ENCODE results near the gene DIS3L2. TPM values are rescaled to one million over a fixed set of nuclear protein-coding genes. Genes with fewer than 3 reads are reported as not detected.

Gene DIS3L2
- total and polyA plus RNA-seq, 2 experiments from 2014 or later: 9.3 to 15.6 TPM

DNA sequence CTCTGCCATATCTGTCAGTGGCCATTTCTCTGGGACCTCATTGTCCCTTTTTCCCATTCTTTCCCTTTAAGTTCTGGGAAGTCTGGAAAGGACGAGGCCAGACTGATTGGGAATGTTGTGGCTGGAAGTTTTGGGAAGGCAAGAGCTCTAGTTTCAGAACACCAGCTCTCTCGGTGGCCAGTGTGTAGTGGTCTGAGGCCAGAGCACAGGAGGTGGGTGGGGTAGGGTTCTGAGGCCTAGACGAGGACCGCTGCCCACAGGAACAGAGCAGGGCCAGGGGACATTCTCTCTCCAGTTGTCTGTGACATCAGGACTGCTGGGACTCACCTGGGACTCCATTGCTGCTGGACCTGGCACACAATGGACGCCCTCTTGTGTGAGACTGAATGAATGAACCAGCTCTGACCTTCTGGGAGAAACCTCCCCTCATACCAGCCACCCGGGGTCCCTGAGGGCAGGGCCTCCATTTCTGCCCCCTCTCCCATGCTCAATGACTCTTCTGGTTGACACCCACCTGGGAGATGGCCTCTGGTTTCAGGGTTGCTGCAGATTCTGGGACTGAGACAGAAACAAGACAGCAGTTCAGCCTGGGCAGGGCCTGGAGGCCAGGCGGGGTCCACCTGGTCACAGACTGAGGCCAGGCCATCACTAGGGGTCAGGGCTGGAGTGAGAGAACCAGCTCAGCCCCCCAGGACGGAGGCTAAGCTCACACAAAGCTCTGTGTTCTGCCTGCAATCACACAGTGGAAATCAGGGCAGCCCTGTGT is 26.9 kb upstream of the DIS3L2 start:
- H3K9ac ChIP-seq: no peak overlapping the region
- no peaks in the 10 kb centered on the region for H3K9me2 ChIP-seq (ENCODE audit: insufficient read depth)
- H2AFZ ChIP-seq: no peak overlapping the region
- H3K36me3 ChIP-seq (ENCODE audit: low read depth): no peaks in the 10 kb centered on the region
- no peaks in the 10 kb centered on the region for H4K20me1 ChIP-seq (ENCODE audit: insufficient read depth)
- no peaks in the 10 kb centered on the region for H3K79me2 ChIP-seq (ENCODE audit: insufficient read depth)
- no peaks in the 10 kb centered on the region for H3K9me3 ChIP-seq (ENCODE audit: low read depth)
- in situ Hi-C loops (cut with MboI): no loop called here
- H3F3A ChIP-seq (ENCODE audit: insufficient read depth): peaks cover 4% of the 10 kb centered on the region; the same call in 1 of the 2 replicates
- no peak for DNase-seq
- no peak overlapping the region for H3K4me2 ChIP-seq (ENCODE audit: unreplicated experiment)
- H3K4me3 ChIP-seq: no peak overlapping the region
- H3K27me3 ChIP-seq (replicated peaks; ENCODE audit: insufficient read depth): no peaks in the 10 kb centered on the region; the same call in 1 of the 2 replicates
- H3K27ac ChIP-seq: no peak overlapping the region
- no peak for TF ChIP-seq EZH2phosphoT487 (IDR thresholded peaks at IDR 0.05; ENCODE audit: insufficient read depth, low read depth)
- TF ChIP-seq EZH2 (IDR thresholded peaks at IDR 0.05; ENCODE audit: insufficient read depth, poor library complexity, severe bottlenecking): no peak
- no peaks in the 10 kb centered on the region for H3K4me1 ChIP-seq (ENCODE audit: insufficient read depth)
- 61 to 69% methylated on average over 7 to 8 of the region's 8 CpGs for WGBS, 2 experiments (ENCODE audit: low coverage in 1 of 2, low lambda C conversion rate in 2 of 2, missing lambda C conversion rate in 2 of 2)

DNA sequence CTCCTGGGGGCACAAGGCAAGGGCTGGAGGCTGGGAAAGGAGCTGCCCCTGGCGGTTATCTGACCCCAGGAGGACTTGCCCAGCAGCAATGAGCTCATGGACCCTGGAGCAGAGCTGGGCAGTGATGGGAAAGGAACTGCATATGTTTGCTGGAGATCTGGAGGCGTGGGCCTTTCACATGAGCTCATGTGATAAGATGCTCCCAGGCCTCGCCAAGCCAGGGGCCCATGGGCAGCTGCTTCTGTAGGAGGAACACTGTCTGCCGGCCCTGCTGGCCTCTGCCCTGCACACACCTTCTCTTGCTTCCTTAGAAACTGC is 26.3 kb upstream of the DIS3L2 start:
- Histone ChIP-seq H3K27ac (no peak overlapping the region), H3K4me3 (no peak overlapping the region), H3K4me1 (ENCODE audit: insufficient read depth) (no peaks in the 10 kb centered on the region), H3K9me2 (ENCODE audit: insufficient read depth) (no peaks in the 10 kb centered on the region), H3K9me3 (ENCODE audit: low read depth) (no peaks in the 10 kb centered on the region), H3K79me2 (ENCODE audit: insufficient read depth) (no peaks in the 10 kb centered on the region), H3K36me3 (ENCODE audit: low read depth) (no peaks in the 10 kb centered on the region), H2AFZ (no peak overlapping the region), H3K27me3 (replicated peaks; ENCODE audit: insufficient read depth) (no peaks in the 10 kb centered on the region; the same call in 1 of the 2 replicates), H3K4me2 (ENCODE audit: unreplicated experiment) (no peak overlapping the region), H4K20me1 (ENCODE audit: insufficient read depth) (no peaks in the 10 kb centered on the region), H3F3A (ENCODE audit: insufficient read depth) (peaks cover 4% of the 10 kb centered on the region; the same call in 1 of the 2 replicates), H3K9ac (no peak overlapping the region)
- WGBS, 2 experiments (ENCODE audit: low coverage in 1 of 2, low lambda C conversion rate in 2 of 2, missing lambda C conversion rate in 2 of 2): 69 to 72% methylated on average over 4 of the region's 4 CpGs
- in situ Hi-C loops (cut with MboI): no loop called here
- TF ChIP-seq EZH2 (IDR thresholded peaks at IDR 0.05; ENCODE audit: insufficient read depth, poor library complexity, severe bottlenecking) (no peak), EZH2phosphoT487 (IDR thresholded peaks at IDR 0.05; ENCODE audit: insufficient read depth, low read depth) (no peak)
- no peak for DNase-seq

DNA sequence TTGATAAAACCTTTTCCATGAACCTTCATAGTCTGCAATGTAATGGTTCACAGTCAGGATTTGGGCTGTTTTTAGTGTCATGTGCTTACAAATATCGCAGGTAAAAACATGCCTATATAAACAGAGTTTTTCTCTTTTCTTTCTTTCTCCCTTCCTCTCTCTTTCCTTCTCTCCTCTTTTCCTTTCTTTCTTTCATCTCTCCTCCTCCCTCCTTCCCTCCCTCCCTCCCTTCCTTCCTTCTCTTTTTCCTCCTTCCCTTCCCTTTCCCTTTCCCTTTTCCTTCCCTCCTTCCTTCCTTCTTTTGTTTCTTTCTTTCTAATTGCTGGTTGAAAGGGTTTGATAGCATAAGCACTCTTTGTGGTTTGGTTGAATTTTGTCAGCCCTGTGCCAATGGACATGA is 25.7 kb upstream of the DIS3L2 start:
- H3K9ac ChIP-seq: no peak overlapping the region
- WGBS, 2 experiments (ENCODE audit: low coverage in 1 of 2, low lambda C conversion rate in 2 of 2, missing lambda C conversion rate in 2 of 2): 97 to 100% methylated on average over 1 of the region's 1 CpG
- no peak overlapping the region for H3K27ac ChIP-seq
- no peaks in the 10 kb centered on the region for H3K4me1 ChIP-seq (ENCODE audit: insufficient read depth)
- peaks cover 4% of the 10 kb centered on the region; the same call in 1 of the 2 replicates for H3K27me3 ChIP-seq (replicated peaks; ENCODE audit: insufficient read depth)
- DNase-seq: no peak
- no peaks in the 10 kb centered on the region for H3K9me2 ChIP-seq (ENCODE audit: insufficient read depth)
- H3K79me2 ChIP-seq (ENCODE audit: insufficient read depth): no peaks in the 10 kb centered on the region
- H3K9me3 ChIP-seq (ENCODE audit: low read depth): no peaks in the 10 kb centered on the region
- no peaks in the 10 kb centered on the region for H4K20me1 ChIP-seq (ENCODE audit: insufficient read depth)
- no peak for TF ChIP-seq EZH2phosphoT487 (IDR thresholded peaks at IDR 0.05; ENCODE audit: insufficient read depth, low read depth)
- TF ChIP-seq EZH2 (IDR thresholded peaks at IDR 0.05; ENCODE audit: insufficient read depth, poor library complexity, severe bottlenecking): no peak
- no peaks in the 10 kb centered on the region for H3K36me3 ChIP-seq (ENCODE audit: low read depth)
- peaks cover 4% of the 10 kb centered on the region; the same call in 1 of the 2 replicates for H3F3A ChIP-seq (ENCODE audit: insufficient read depth)
- in situ Hi-C loops (cut with MboI): no loop called here
- H3K4me3 ChIP-seq: no peak overlapping the region
- no peak overlapping the region for H3K4me2 ChIP-seq (ENCODE audit: unreplicated experiment)
- no peak overlapping the region for H2AFZ ChIP-seq

DNA sequence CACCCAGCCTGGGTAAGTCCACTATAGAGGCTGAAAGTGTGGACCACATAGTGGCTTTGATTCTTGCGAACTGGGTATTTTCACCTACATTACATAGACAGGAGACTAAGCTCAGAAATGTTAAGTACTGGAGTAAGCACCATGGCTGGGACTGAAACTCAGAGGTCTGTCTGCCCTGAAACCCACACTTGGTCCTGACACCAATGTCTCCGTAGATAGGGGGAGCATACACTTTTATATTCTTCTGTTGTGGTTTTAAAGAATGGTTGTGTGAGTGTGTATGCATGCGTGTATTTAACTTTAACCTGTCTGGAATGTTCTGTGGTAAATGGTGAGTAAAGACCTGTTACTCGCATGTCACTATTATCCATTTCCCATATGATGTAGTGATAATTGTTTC is 25.0 kb upstream of the DIS3L2 start:
- no peak for DNase-seq

More for the DNA sequence above, 25.0 kb upstream of the DIS3L2 start:
- Histone ChIP-seq H3K9me3 (ENCODE audit: low read depth) (no peaks in the 10 kb centered on the region), H2AFZ (no peak overlapping the region), H3F3A (ENCODE audit: insufficient read depth) (peaks cover 4% of the 10 kb centered on the region; the same call in 1 of the 2 replicates), H3K4me3 (no peak overlapping the region), H4K20me1 (ENCODE audit: insufficient read depth) (no peaks in the 10 kb centered on the region), H3K9ac (no peak overlapping the region), H3K9me2 (ENCODE audit: insufficient read depth) (no peaks in the 10 kb centered on the region), H3K4me1 (ENCODE audit: insufficient read depth) (no peaks in the 10 kb centered on the region), H3K36me3 (ENCODE audit: low read depth) (no peaks in the 10 kb centered on the region), H3K79me2 (ENCODE audit: insufficient read depth) (no peaks in the 10 kb centered on the region), H3K4me2 (ENCODE audit: unreplicated experiment) (no peak overlapping the region), H3K27ac (no peak overlapping the region), H3K27me3 (replicated peaks; ENCODE audit: insufficient read depth) (0 out of 2 replicates have a peak, but pooled peaks cover 4% of the 10 kb centered on the region)
- in situ Hi-C loops (cut with MboI): no loop called here
- WGBS, 2 experiments (ENCODE audit: low coverage in 1 of 2, low lambda C conversion rate in 2 of 2, missing lambda C conversion rate in 2 of 2): 64% methylated on average over 4 of the region's 4 CpGs
- no peak for TF ChIP-seq EZH2 (IDR thresholded peaks at IDR 0.05; ENCODE audit: insufficient read depth, poor library complexity, severe bottlenecking)
- no peak for TF ChIP-seq EZH2phosphoT487 (IDR thresholded peaks at IDR 0.05; ENCODE audit: insufficient read depth, low read depth)
